MM.1S (cell line): ENCODE results near the gene CEP164.

ENCODE experiments used
- DNase-seq: peaks from one replicate; pipeline ENCODE4 v3.0.0-alpha.2; 2015
- H2AFZ ChIP-seq: fragments of 300-600 bp; sonication (generic); 2 replicates; pipeline ENCODE4 v1.6.0; 2016; ENCODE audit warnings: antibody characterized with exemption, low read length
- H3F3A ChIP-seq: fragments of 300-600 bp; sonication (generic); 2 replicates; pipeline ENCODE4 v1.6.1; 2016; ENCODE audit warnings: mild to moderate bottlenecking, antibody characterized with exemption, low read length, moderate library complexity, mixed read lengths; ENCODE audit not compliant: insufficient read depth
- H3K27ac ChIP-seq: fragments of 300-600 bp; sonication (generic); 2 replicates; pipeline ENCODE4 v1.5.1; 2016; ENCODE audit warnings: mild to moderate bottlenecking, low read length
- H3K27me3 ChIP-seq: fragments of 300-600 bp; sonication (generic); replicated peaks from 2 replicates; pipeline ENCODE4 v1.6.0; 2016; ENCODE audit warnings: low read length; ENCODE audit not compliant: insufficient read depth
- H3K36me3 ChIP-seq: fragments of 300-600 bp; sonication (generic); replicated peaks from 2 replicates; pipeline ENCODE4 v1.6.1; 2016; ENCODE audit warnings: mild to moderate bottlenecking, low read length, mixed read lengths; ENCODE audit not compliant: insufficient read depth
- H3K4me1 ChIP-seq: fragments of 300-600 bp; sonication (generic); 2 replicates; pipeline ENCODE4 v1.6.1; 2016; ENCODE audit warnings: low read length, mixed read lengths
- H3K4me2 ChIP-seq: fragments of 300-600 bp; sonication (generic); 2 replicates; pipeline ENCODE4 v1.6.0; 2016; ENCODE audit warnings: low read depth, low read length
- H3K4me3 ChIP-seq: fragments of 300-600 bp; sonication (generic); 2 replicates; pipeline ENCODE4 v1.5.1; 2016; ENCODE audit warnings: low read length, mixed read lengths
- H3K79me2 ChIP-seq: fragments of 300-600 bp; sonication (generic); 2 replicates; pipeline ENCODE4 v1.6.1; 2016; ENCODE audit warnings: mixed run types, low read length, mixed read lengths
- H3K9ac ChIP-seq: fragments of 300-600 bp; sonication (generic); 2 replicates; pipeline ENCODE4 v1.6.1; 2016; ENCODE audit warnings: low read length, mixed read lengths
- H3K9me2 ChIP-seq: fragments of 300-600 bp; sonication (generic); replicated peaks from 2 replicates; pipeline ENCODE4 v1.6.1; 2016; ENCODE audit warnings: mild to moderate bottlenecking, low read length, mixed read lengths; ENCODE audit not compliant: insufficient read depth
- H3K9me3 ChIP-seq: fragments of 300-600 bp; sonication (generic); replicated peaks from 2 replicates; pipeline ENCODE4 v1.6.1; 2016; ENCODE audit warnings: mild to moderate bottlenecking, low read length, mixed read lengths; ENCODE audit not compliant: insufficient read depth
- H4K20me1 ChIP-seq: fragments of 300-600 bp; sonication (generic); 2 replicates; pipeline ENCODE4 v1.6.1; 2016; ENCODE audit warnings: mild to moderate bottlenecking, low read length, moderate library complexity, mixed read lengths; ENCODE audit not compliant: insufficient read depth
- EZH2 ChIP-seq: fragments of 300-600 bp; sonication (generic); optimal IDR thresholded peaks from 2 replicates; pipeline ENCODE3; 2017; ENCODE audit warnings: low read depth, mild to moderate bottlenecking, antibody characterized with exemption, low read length, mixed read lengths
- EZH2phosphoT487 ChIP-seq: fragments of 300-600 bp; sonication (generic); IDR thresholded peaks from 2 replicates; pipeline ENCODE4 v1.6.1; 2018; ENCODE audit warnings: antibody characterized with exemption, low read length
- TF ChIP-seq, protein P1 (sequence below): fragments of 300-600 bp; sonication (generic); IDR thresholded peaks from 2 replicates; pipeline ENCODE4 v1.5.1; 2016; ENCODE audit warnings: antibody characterized with exemption, low read length, mixed read lengths

Gene CEP164

DNA sequence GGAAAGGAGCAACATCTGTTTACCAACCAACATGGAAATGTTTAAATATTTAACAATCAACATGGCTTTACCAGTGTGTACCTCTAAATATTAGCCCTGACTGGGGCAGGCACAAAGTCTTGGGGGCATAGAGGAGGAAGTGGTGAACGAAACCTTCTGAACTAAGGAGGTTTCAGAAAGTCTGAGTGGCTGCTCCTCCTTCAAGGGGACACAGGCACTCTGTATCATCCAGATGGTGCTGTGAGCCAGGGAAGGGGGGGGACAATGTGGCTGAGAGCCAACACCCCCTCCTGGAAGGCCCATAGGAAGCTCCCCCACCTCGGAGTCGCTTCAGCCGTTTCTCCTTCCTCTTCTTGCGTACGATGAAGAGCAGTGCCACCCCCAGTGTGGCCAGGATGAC is 107.7 kb downstream of the CEP164 start:
- peak; percentile 16 for DNase-seq
- H3K27ac ChIP-seq = no peak overlapping the region

DNA sequence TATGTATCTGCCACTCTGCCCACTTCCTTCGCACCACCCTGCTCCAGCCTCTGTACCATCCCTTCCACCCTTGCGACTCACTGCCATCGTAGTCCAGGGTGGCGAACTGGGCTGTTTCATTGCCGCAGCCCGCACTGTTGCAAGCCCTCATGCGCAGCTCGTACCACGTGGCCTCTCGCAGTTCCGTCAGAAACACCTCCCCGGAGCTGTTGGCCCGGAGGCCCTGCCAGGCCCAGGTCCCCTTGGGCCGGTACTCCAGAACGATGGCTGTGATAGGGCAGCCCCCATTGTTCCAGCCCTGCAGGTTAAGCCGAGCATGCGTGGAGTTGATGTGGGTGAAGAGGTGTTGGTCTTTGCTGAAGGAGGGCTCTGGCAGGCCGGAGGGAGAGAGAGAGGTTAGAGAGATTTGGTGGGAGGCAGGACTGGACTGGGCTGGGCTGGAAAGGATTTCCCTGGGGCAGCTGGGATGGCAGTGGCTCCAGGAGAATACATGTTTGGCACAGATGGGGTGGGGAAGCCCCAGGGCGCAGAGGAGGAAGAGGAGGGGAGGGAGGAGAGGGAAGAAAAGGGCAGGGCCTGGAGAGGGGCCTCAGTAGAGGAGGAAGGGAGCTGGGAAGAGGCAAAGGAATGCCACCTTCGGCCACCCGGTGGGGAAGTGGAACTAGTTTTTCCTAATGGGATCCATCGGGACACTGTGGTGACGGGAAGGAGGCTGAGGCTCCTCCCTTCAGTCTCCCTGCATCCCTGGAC is 109.6 kb downstream of the CEP164 start:
- H3K27ac ChIP-seq = no peak overlapping the region
- no peaks in the 10 kb centered on the region for H3K9me3 ChIP-seq
- no peak overlapping the region for H3K9ac ChIP-seq
- no peak for DNase-seq
- no peaks in the 10 kb centered on the region for H3F3A ChIP-seq
- H3K27me3 ChIP-seq = peaks cover 58% of the 10 kb centered on the region
- H3K4me3 ChIP-seq = no peak overlapping the region
- no peaks in the 10 kb centered on the region for H4K20me1 ChIP-seq
- no peaks in the 10 kb centered on the region for H3K9me2 ChIP-seq
- no peaks in the 10 kb centered on the region for H3K4me1 ChIP-seq
- H3K36me3 ChIP-seq = no peaks in the 10 kb centered on the region
- H3K79me2 ChIP-seq = no peaks in the 10 kb centered on the region
- no peak for TF ChIP-seq EZH2
- no peak for TF ChIP-seq EZH2phosphoT487
- no peak overlapping the region for H2AFZ ChIP-seq
- H3K4me2 ChIP-seq = no peak overlapping the region

More for the DNA sequence above, 107.7 kb downstream of the CEP164 start:
- Histone ChIP-seq H3K36me3 (no peaks in the 10 kb centered on the region), H3K27me3 (peaks cover 61% of the 10 kb centered on the region), H3K4me2 (no peak overlapping the region), H3F3A (no peaks in the 10 kb centered on the region), H3K4me1 (no peaks in the 10 kb centered on the region), H3K4me3 (no peak overlapping the region), H4K20me1 (no peaks in the 10 kb centered on the region), H3K9ac (no peak overlapping the region), H3K9me3 (no peaks in the 10 kb centered on the region), H2AFZ (no peak overlapping the region), H3K79me2 (no peaks in the 10 kb centered on the region), H3K9me2 (no peaks in the 10 kb centered on the region)
- TF ChIP-seq EZH2 (no peak), EZH2phosphoT487 (no peak)
- TF ChIP-seq, protein P1, sequence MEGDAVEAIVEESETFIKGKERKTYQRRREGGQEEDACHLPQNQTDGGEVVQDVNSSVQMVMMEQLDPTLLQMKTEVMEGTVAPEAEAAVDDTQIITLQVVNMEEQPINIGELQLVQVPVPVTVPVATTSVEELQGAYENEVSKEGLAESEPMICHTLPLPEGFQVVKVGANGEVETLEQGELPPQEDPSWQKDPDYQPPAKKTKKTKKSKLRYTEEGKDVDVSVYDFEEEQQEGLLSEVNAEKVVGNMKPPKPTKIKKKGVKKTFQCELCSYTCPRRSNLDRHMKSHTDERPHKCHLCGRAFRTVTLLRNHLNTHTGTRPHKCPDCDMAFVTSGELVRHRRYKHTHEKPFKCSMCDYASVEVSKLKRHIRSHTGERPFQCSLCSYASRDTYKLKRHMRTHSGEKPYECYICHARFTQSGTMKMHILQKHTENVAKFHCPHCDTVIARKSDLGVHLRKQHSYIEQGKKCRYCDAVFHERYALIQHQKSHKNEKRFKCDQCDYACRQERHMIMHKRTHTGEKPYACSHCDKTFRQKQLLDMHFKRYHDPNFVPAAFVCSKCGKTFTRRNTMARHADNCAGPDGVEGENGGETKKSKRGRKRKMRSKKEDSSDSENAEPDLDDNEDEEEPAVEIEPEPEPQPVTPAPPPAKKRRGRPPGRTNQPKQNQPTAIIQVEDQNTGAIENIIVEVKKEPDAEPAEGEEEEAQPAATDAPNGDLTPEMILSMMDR = no peak

DNA sequence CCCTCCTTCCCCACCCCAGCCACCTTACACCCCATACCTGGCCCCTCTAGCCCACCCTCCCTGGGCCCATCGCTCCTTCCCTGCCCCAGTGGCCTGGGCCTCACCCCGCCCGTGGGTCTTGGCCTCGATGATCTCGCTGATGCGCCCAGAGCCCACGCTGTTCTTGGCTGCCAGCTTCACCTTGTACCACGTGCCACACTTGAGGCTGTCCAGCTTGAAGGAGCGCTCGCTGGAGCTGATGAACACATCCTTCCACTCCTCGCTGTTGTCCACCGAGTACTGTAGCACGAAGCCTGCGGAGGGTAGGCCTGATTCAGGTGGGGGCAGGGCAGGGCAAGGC is 110.1 kb downstream of the CEP164 start:
- H2AFZ ChIP-seq = no peak overlapping the region
- no peaks in the 10 kb centered on the region for H4K20me1 ChIP-seq
- H3K4me2 ChIP-seq = no peak overlapping the region
- no peak for DNase-seq
- no peak overlapping the region for H3K4me3 ChIP-seq
- peaks cover 58% of the 10 kb centered on the region for H3K27me3 ChIP-seq
- H3K36me3 ChIP-seq = no peaks in the 10 kb centered on the region
- no peaks in the 10 kb centered on the region for H3K4me1 ChIP-seq
- H3K27ac ChIP-seq = no peak overlapping the region
- TF ChIP-seq EZH2 (no peak), EZH2phosphoT487 (no peak)
- TF ChIP-seq, protein P1 = no peak
- no peaks in the 10 kb centered on the region for H3F3A ChIP-seq
- no peak overlapping the region for H3K9ac ChIP-seq
- H3K79me2 ChIP-seq = no peaks in the 10 kb centered on the region
- H3K9me2 ChIP-seq = no peaks in the 10 kb centered on the region
- no peaks in the 10 kb centered on the region for H3K9me3 ChIP-seq

DNA sequence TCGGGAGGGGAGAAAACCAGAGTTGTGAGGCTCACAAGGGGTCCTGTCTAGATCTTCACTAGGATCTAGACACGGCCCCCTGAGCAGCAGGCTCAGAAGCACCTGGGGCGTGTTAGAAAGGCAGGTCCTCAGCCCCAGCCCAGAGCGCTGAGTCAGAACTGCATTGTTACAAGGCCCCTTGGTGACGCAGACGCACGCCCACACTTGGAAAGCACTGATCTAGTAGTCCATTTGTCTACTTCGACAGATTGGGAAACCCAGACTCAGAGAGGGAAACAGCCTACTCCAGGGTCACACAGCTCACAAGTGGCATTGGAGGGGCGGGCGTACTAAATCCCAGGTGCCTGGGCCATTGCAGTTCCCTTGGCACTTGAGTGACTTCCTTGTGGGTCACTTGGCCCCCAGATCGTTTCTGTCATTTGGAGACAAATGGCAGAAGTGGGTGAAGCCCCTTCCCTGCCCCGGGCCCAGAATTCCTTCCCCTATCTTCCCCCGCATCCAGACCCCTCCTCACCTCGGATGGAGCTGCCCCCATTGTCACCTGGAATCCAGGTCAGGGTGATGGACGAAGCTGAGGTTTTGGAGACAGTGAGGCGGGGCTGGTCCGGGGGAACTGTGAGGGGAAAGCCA is 110.8 kb downstream of the CEP164 start:
- DNase-seq = no peak
- no peak overlapping the region for H3K9ac ChIP-seq
- H3K4me3 ChIP-seq = no peak overlapping the region
- TF ChIP-seq, protein P1 = no peak
- TF ChIP-seq EZH2phosphoT487 = no peak
- TF ChIP-seq EZH2 = no peak
- no peak overlapping the region for H3K4me2 ChIP-seq
- no peaks in the 10 kb centered on the region for H3K79me2 ChIP-seq
- H3K27ac ChIP-seq = no peak overlapping the region
- no peaks in the 10 kb centered on the region for H3F3A ChIP-seq
- peaks cover 65% of the 10 kb centered on the region for H3K27me3 ChIP-seq
- H3K4me1 ChIP-seq = no peaks in the 10 kb centered on the region
- H3K9me3 ChIP-seq = no peaks in the 10 kb centered on the region
- no peak overlapping the region for H2AFZ ChIP-seq
- no peaks in the 10 kb centered on the region for H4K20me1 ChIP-seq
- H3K9me2 ChIP-seq = no peaks in the 10 kb centered on the region
- H3K36me3 ChIP-seq = no peaks in the 10 kb centered on the region
